Nephron progenitor cell (in vitro differentiated cells): ENCODE measurements around the gene NTSR2.

ENCODE experiments used
- DNase-seq: peaks from one replicate; pipeline ENCODE4 v3.0.0; 2021
- H3K27ac Mint-ChIP-seq: 2 replicates; pipeline ENCODE4 v1.8.0; 2021; ENCODE audit warnings: mild to moderate bottlenecking, moderate library complexity, mixed read lengths
- H3K27me3 Mint-ChIP-seq: 2 replicates; pipeline ENCODE4 v1.8.0; 2021; ENCODE audit warnings: mild to moderate bottlenecking, low read depth, mixed read lengths; ENCODE audit not compliant: poor library complexity
- H3K36me3 Mint-ChIP-seq: 2 replicates; pipeline ENCODE4 v1.8.0; 2021; ENCODE audit warnings: low read depth, mixed read lengths
- H3K4me1 Mint-ChIP-seq: 2 replicates; pipeline ENCODE4 v1.8.0; 2021; ENCODE audit warnings: mixed read lengths
- H3K4me3 Mint-ChIP-seq: 2 replicates; pipeline ENCODE4 v1.8.0; 2021; ENCODE audit warnings: mild to moderate bottlenecking, moderate library complexity, mixed read lengths
- H3K9me3 Mint-ChIP-seq: 2 replicates; pipeline ENCODE4 v1.8.0; 2021; ENCODE audit warnings: mild to moderate bottlenecking, moderate library complexity, mixed read lengths
- CTCF ChIP-seq: fragments of 200-600 bp; sonication (generic); IDR thresholded peaks from 2 replicates; pipeline ENCODE4 v1.5.0; 2021; ENCODE audit warnings: antibody characterized with exemption

NTSR2 gene

GRCh38 chr2:11715987-11716652 lies 46.1 kb upstream of the NTSR2 start:
- Mint-ChIP-seq H3K4me3 (no peak overlapping the region), H3K36me3 (no peaks in the 10 kb centered on the region), H3K4me1 (peaks cover 27% of the 10 kb centered on the region), H3K9me3 (no peaks in the 10 kb centered on the region), H3K27ac (no peak overlapping the region), H3K27me3 (peaks cover 12% of the 10 kb centered on the region)
- no peak for TF ChIP-seq CTCF
- no peak for DNase-seq

- DNase-seq = no peak
- H3K27ac Mint-ChIP-seq = no peak overlapping the region
- no peak for TF ChIP-seq CTCF
- H3K36me3 Mint-ChIP-seq = no peaks in the 10 kb centered on the region
- no peaks in the 10 kb centered on the region for H3K9me3 Mint-ChIP-seq
- H3K4me3 Mint-ChIP-seq = no peak overlapping the region
- peaks cover 24% of the 10 kb centered on the region for H3K4me1 Mint-ChIP-seq
- H3K27me3 Mint-ChIP-seq = peaks cover 12% of the 10 kb centered on the region
These were observed 43.8 kb upstream of the NTSR2 start for GRCh38 chr2:11713815-11714214.

GRCh38 chr2:11712866-11713265 lies 42.9 kb upstream of the NTSR2 start:
- H3K9me3 Mint-ChIP-seq = no peaks in the 10 kb centered on the region
- no peak overlapping the region for H3K27ac Mint-ChIP-seq
- no peak for TF ChIP-seq CTCF
- H3K27me3 Mint-ChIP-seq = peaks cover 10% of the 10 kb centered on the region
- H3K4me3 Mint-ChIP-seq = no peak overlapping the region
- no peaks in the 10 kb centered on the region for H3K36me3 Mint-ChIP-seq
- H3K4me1 Mint-ChIP-seq = peaks cover 22% of the 10 kb centered on the region
- no peak for DNase-seq

DNA sequence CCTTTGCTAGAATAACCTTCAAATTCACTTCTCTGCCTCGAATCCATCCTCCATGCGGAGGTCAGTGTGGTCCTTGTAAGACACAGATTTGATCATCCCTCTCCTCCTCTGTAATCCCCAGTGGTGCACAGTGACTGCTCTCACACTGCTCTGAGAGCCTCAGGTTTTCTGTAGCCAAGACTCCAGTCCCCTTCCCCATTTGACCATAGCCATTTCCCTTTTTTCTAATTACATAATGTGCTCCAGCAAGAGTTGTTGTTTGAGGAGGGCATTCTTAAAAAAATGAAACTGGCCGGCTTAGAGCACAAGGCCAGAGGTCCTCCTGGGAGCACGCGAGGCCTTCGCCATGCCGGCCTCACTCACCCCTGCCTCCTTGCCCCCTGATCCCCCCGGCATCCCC lies 41.8 kb upstream of the NTSR2 start:
- Mint-ChIP-seq H3K27me3 (peaks cover 9% of the 10 kb centered on the region), H3K36me3 (no peaks in the 10 kb centered on the region), H3K27ac (no peak overlapping the region), H3K9me3 (no peaks in the 10 kb centered on the region), H3K4me3 (no peak overlapping the region), H3K4me1 (peaks cover 14% of the 10 kb centered on the region)
- DNase-seq = no peak
- no peak for TF ChIP-seq CTCF

DNA sequence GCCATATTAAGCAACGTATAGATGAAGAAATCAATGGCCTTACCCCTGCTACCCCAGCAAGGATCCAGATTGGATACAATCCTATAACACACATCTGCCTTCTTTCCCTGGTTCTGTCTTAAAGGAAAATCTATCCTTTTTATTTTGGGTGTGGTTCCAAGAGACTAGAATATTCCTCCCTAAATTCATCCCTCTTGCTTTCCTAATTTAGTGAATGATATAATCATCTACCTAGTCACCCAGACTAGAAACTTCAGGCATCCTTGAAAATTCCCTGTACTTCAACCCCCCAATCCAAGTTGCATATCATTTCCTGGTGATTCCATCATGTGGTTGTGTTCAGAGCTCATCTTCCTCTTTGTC lies 41.3 kb upstream of the NTSR2 start:
- no peaks in the 10 kb centered on the region for H3K36me3 Mint-ChIP-seq
- H3K27ac Mint-ChIP-seq = no peak overlapping the region
- peaks cover 10% of the 10 kb centered on the region for H3K4me1 Mint-ChIP-seq
- peaks cover 9% of the 10 kb centered on the region for H3K27me3 Mint-ChIP-seq
- no peak overlapping the region for H3K4me3 Mint-ChIP-seq
- H3K9me3 Mint-ChIP-seq = no peaks in the 10 kb centered on the region
- TF ChIP-seq CTCF = no peak
- DNase-seq = no peak

DNA sequence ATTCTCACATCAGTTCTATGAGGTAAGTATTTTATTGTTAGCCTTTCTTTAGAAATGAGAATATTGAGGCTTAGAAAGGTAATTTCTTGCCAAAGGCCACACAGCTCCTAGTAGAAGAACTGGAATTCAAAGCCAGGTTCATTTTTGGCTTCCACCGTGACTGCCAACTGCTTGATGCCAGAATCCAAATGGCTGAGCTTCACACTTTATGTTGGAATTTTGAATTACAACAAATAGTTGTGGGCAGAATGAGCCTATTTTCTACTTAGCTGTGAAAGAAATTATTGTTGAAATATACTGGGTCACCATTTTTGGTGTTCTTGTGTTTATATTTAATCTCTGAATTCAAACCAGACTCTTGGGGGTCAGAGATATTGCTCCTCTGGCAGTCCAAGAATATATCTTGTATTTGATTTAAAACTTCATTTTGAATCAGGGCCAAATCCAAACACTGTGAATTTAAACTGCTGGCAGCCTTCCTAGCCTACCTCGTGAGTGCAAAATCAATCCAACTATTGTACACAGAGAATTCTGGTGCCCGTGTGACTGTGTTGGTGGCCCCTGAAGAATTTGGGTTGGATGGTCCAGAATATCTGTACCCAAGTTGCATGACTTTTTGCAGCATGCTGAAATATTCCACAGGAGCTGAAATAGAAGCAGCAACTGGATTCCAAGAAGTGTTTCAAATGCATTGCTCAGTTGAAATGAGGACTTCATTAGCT lies 40.8 kb upstream of the NTSR2 start:
- no peaks in the 10 kb centered on the region for H3K36me3 Mint-ChIP-seq

More for the DNA sequence above, 40.8 kb upstream of the NTSR2 start:
- no peak for TF ChIP-seq CTCF
- H3K9me3 Mint-ChIP-seq = no peaks in the 10 kb centered on the region
- peaks cover 8% of the 10 kb centered on the region for H3K4me1 Mint-ChIP-seq
- DNase-seq = no peak
- no peak overlapping the region for H3K27ac Mint-ChIP-seq
- H3K27me3 Mint-ChIP-seq = peaks cover 9% of the 10 kb centered on the region
- H3K4me3 Mint-ChIP-seq = no peak overlapping the region
